ENCODE data around the gene RANBP3. TPM values are rescaled to one million over a fixed set of nuclear protein-coding genes. Genes with fewer than 3 reads are reported as not detected.

Gene RANBP3
- total RNA-seq, 1 experiment from 2014 or later: 62.4 TPM

GRCh38 chr19:5993201-5993600 lies 15.3 kb upstream of the RANBP3 start (continued):
- TF ChIP-seq, protein P1, sequence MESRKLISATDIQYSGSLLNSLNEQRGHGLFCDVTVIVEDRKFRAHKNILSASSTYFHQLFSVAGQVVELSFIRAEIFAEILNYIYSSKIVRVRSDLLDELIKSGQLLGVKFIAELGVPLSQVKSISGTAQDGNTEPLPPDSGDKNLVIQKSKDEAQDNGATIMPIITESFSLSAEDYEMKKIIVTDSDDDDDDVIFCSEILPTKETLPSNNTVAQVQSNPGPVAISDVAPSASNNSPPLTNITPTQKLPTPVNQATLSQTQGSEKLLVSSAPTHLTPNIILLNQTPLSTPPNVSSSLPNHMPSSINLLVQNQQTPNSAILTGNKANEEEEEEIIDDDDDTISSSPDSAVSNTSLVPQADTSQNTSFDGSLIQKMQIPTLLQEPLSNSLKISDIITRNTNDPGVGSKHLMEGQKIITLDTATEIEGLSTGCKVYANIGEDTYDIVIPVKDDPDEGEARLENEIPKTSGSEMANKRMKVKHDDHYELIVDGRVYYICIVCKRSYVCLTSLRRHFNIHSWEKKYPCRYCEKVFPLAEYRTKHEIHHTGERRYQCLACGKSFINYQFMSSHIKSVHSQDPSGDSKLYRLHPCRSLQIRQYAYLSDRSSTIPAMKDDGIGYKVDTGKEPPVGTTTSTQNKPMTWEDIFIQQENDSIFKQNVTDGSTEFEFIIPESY (IDR thresholded peaks at IDR 0.05; ENCODE audit: extremely low read depth, insufficient replicate concordance, low read length): no peak
- TF ChIP-seq POLR2AphosphoS5 (IDR thresholded peaks at IDR 0.05; ENCODE audit: low read depth, low read length): no peak

GRCh38 chr19:5992756-5993155 lies 14.8 kb upstream of the RANBP3 start:
- no peaks in the 10 kb centered on the region for H3K36me3 ChIP-seq (ENCODE audit: control insufficient read depth in 1 of 2, insufficient read depth in 2 of 2, low read length in 2 of 2)
- no peaks in the 10 kb centered on the region for H3K79me2 ChIP-seq (ENCODE audit: insufficient read depth, low read length)
- TF ChIP-seq POLR2A (IDR thresholded peaks at IDR 0.05; ENCODE audit: borderline replicate concordance, extremely low read depth, insufficient read depth, insufficient read length) (no peak), EGR1 (IDR thresholded peaks at IDR 0.05; ENCODE audit: low read depth) (no peak), EZH2 (IDR thresholded peaks at IDR 0.05) (no peak)
- no peak overlapping the region for H3K9ac ChIP-seq (ENCODE audit: low read length)
- H3K4me2 ChIP-seq (ENCODE audit: low read length): no peak overlapping the region
- no peak overlapping the region for H2AFZ ChIP-seq (ENCODE audit: low read depth, low read length, poor library complexity, severe bottlenecking)
- H3K27ac ChIP-seq (ENCODE audit: low read depth, low read length): no peak overlapping the region
- intact Hi-C loops (cut with micrococcal nuclease): no loop called here
- H3K9me2 ChIP-seq (ENCODE audit: insufficient read depth): no peaks in the 10 kb centered on the region
- RAD21 ChIA-PET (ENCODE audit: low non-redundant PET in 1 of 2, low total read pairs in 2 of 2, uncharacterized antibody in 2 of 2, unreplicated experiment in 2 of 2): no interaction called here
- CTCF ChIA-PET: no interaction called here
- no peaks in the 10 kb centered on the region for H3K27me3 ChIP-seq (ENCODE audit: insufficient read depth, low read length)
- no peaks in the 10 kb centered on the region for H3K9me3 ChIP-seq (ENCODE audit: control insufficient read depth in 1 of 2, insufficient read depth in 1 of 2, low read depth in 1 of 2, low read length in 2 of 2)
- peaks cover 0 to 6% of the 10 kb centered on the region in 2 experiments; a peak in 2 of 4 replicates for H3K4me1 ChIP-seq (ENCODE audit: control insufficient read depth in 1 of 2, insufficient read depth in 2 of 2, low read length in 2 of 2)
- no peak for DNase-seq (ENCODE audit: low read depth, low spot score)
- no peak for ATAC-seq
- no TSS peak for BruUV-seq (replicated peaks)
- no peaks in the 10 kb centered on the region for H4K20me1 ChIP-seq (ENCODE audit: insufficient read depth)
- no peak overlapping the region for H3K4me3 ChIP-seq (replicated peaks in 1 of 2; ENCODE audit: low read depth in 1 of 2, low read length in 2 of 2)
- POLR2A ChIA-PET: no interaction called here

GRCh38 chr19:5991244-5991838 lies 13.4 kb upstream of the RANBP3 start:
- Histone ChIP-seq H3K36me3 (ENCODE audit: control insufficient read depth in 1 of 2, insufficient read depth in 2 of 2, low read length in 2 of 2) (no peaks in the 10 kb centered on the region), H3K9me3 (ENCODE audit: control insufficient read depth in 1 of 2, insufficient read depth in 1 of 2, low read depth in 1 of 2, low read length in 2 of 2) (no peaks in the 10 kb centered on the region), H3K79me2 (ENCODE audit: insufficient read depth, low read length) (no peaks in the 10 kb centered on the region), H2AFZ (ENCODE audit: low read depth, low read length, poor library complexity, severe bottlenecking) (no peak overlapping the region), H3K27me3 (ENCODE audit: insufficient read depth, low read length) (no peaks in the 10 kb centered on the region), H3K9me2 (ENCODE audit: insufficient read depth) (no peaks in the 10 kb centered on the region), H3K9ac (ENCODE audit: low read length) (no peak overlapping the region), H3K4me3 (replicated peaks in 1 of 2; ENCODE audit: low read depth in 1 of 2, low read length in 2 of 2) (no peak overlapping the region), H4K20me1 (ENCODE audit: insufficient read depth) (no peaks in the 10 kb centered on the region), H3K4me1 (ENCODE audit: control insufficient read depth in 1 of 2, insufficient read depth in 2 of 2, low read length in 2 of 2) (peaks cover 0 to 11% of the 10 kb centered on the region in 2 experiments; a peak in 2 of 4 replicates), H3K27ac (ENCODE audit: low read depth, low read length) (no peak overlapping the region), H3K4me2 (ENCODE audit: low read length) (no peak overlapping the region)
- POLR2A ChIA-PET: no interaction called here
- BruUV-seq (replicated peaks): no TSS peak
- CTCF ChIA-PET: interaction anchor here (1.1 kb wide), 1 partner anchor 187 kb away, joined by 4 read pairs; no protein-coding TSS in a partner anchor
- DNase-seq (ENCODE audit: low read depth, low spot score) (no peak), ATAC-seq (no peak)
- RAD21 ChIA-PET (ENCODE audit: low non-redundant PET in 1 of 2, low total read pairs in 2 of 2, uncharacterized antibody in 2 of 2, unreplicated experiment in 2 of 2): no interaction called here
- intact Hi-C loops (cut with micrococcal nuclease): no loop called here
- TF ChIP-seq YY1 (IDR thresholded peaks at IDR 0.05; ENCODE audit: extremely low read depth, insufficient replicate concordance, low read depth, low read length) (no peak), ATF3 (IDR thresholded peaks at IDR 0.05) (no peak), MAX (IDR thresholded peaks at IDR 0.05) (no peak), CBX3 (IDR thresholded peaks at IDR 0.05; ENCODE audit: low read depth) (no peak), RAD21 (IDR thresholded peaks at IDR 0.05; ENCODE audit: low read depth) (no peak), SIN3A (IDR thresholded peaks at IDR 0.05; ENCODE audit: low read depth) (no peak), FOSL1 (IDR thresholded peaks at IDR 0.05; ENCODE audit: low read depth) (no peak), EZH2phosphoT487 (IDR thresholded peaks at IDR 0.05; ENCODE audit: borderline replicate concordance) (no peak), SRF (IDR thresholded peaks at IDR 0.05; ENCODE audit: low read depth) (no peak), ZNF274 (IDR thresholded peaks at IDR 0.05; ENCODE audit: low read depth, low read length) (no peak), EGR1 (IDR thresholded peaks at IDR 0.05; ENCODE audit: low read depth) (no peak), JUND (IDR thresholded peaks at IDR 0.05) (no peak)

Measured in HCT116 (cell line).